Measurements from ENCODE around the gene GRAMD2B. TPM values are rescaled to one million over a fixed set of nuclear protein-coding genes. Genes with fewer than 3 reads are reported as not detected.
"Not testable (repeated sequence)": the region's sequence is repeated elsewhere in the genome, so short reads cannot be mapped to it uniquely, and the experiment has no call there.

Gene GRAMD2B
- total RNA-seq, 1 donor from 2014 or later = 11.2 TPM

DNA sequence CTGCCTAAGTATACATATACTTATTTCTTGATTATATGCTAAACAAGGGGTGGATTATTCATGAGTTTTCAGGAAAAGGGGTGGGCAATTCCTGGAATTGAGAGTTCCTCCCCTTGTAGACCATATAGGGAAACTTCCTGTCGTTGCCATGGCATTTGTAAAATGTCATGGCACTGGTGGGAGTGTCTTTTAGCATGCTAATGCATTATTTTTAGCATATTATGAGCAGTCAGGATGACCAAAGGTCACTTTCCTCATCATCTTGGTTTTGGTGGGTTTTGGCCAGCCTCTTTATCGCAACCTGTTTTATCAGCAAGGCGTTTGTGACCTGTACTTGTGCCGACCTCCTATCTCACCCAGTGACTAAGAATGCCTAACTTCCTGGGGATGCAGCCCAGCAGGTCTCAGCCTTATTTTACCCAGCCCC lies 90.9 kb downstream of the GRAMD2B start:
- DNase-seq = no peak

DNA sequence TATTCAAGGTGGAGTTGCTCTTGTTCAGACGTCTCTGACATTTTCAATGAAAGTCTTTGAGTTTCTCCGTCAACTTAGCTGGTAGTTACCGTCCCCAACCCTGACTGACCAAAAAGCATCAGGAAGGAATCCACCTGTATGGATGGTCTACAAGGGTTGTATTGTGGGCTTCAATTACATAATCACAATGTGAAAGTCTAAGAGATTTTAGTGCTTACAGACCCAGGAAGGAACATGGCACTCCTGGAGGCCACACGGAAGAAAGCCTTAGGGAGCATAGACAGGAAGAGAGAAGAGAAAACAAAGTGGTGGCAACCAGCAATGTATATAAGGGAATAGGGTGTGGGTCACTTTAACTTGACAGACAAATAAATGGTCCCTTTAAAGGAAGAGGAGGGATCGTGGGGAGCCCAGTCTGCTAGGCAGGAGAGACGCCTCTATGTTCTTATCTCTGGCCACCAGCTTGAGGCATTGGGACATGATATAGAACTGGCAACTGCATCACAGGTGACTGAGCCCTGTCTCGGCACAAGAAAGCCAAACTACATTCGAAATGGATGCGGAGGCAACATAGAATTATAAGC lies 91.4 kb downstream of the GRAMD2B start:
- no peak for DNase-seq

DNA sequence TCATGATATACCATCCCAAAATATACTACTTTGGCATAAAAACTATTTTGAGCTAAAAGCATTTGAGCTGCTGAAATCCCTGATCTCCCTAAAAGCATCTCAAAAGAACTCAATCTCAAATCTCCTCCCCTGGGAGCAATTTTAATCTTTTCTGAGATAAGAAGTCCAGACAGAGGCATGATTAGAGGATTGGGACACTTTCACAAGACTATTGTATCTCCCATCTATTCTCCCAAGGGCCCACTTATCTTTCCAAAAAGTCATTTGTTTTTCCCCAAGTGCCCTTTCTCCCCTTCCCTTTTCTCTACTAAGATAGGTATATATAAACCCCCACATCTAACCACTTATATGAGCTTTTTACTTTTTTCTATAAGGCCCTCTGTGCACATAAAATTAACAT lies 92.1 kb downstream of the GRAMD2B start:
- DNase-seq = no peak

DNA sequence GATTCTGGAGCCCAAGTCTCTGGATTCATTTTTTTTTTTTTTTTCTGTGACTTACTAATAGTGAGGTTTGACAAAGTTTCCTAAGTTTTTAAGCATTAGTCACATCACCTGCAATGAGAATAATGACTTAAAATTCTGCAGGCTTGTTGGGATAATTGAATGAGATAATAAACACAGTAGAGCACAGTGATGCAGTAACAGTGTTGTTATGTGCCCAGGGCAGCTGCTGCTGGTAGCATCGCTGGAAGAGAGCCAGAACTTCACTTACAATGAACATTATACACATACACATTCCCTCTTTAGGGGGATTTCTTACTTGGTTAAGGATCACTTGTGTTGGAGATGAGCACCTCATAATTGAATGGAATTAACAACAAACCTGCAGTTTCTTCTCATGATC lies 92.9 kb downstream of the GRAMD2B start:
- DNase-seq = no peak

DNA sequence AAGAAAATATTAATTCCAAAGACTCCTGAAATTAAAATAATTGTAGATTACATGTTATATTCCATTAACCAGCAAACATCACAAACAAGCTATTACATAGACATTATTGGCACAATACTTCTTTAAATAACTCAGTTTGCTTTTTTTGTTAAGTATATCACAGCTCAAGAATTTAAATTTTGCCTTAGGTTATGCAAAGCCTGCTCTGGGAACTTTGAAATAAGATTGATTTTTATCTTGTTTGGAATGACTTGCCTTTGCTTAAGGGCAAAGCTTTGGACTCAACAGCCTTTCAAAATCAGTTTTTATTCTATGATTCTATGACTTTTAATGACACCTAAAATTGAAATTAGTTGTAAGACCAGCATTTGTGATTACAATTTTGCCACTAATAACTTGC lies 93.6 kb downstream of the GRAMD2B start:
- DNase-seq = no peak

DNA sequence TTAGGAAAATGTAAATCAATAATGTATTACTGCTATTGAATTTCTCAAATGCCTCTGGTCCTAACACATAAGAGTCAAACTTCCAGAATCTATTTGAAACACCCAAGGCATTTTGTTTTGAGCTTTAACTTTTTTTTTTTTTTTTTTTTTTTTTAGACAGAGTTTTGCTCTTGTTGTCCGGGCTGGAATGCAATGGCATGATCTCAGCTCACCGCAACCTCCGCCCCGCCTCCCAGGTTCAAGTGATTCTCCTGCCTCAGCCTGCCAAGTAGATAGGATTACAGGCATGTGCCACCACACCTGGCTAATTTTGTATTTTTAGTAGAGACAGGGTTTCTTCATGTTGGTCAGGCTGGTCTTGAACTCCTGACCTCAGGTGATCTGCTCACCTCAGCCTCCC lies 96.0 kb downstream of the GRAMD2B start:
- not testable (repeated sequence) for DNase-seq

DNA sequence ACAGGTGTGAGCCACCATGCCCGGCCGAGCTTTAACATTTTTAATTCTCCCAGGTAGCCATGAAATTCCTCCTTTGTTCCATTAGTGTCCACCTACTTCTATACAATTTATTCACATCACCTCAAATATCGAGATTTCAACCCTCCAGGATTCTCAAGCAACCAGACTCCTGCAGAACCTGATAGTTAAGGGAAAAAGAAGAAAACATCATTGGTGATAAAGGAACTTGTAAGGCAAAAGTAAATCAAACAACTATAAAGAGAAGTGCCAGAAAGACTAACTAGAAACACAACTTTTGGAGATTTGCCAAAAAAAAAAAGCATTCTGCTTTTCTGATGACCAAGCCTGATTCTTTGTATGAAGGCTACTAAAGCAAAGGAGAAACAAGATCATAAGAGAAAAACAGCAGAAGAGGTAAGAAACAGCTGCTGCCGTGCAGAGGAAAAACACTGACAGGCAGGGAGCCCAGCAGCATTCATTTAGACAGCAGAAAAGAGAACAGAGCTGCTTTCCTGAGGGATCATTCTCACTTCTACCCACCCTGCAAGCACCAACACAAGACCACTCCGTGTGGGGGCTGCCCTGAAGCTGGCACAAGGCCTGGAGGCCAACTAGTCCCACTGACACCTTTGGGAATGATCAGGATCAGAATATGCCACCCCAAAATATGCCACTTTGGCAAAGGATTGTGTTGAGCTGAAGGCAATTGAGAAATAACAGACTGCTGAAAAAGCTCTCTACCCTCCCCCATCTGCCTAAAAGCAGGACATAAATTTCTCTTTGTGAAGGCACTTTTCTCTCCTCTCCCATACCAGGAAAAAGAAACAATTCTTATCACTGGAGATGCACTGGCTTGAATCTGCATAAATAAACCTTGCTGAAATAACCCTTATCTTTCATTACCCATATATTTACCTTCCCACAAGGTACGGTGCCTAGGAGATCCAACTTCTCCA lies 96.7 kb downstream of the GRAMD2B start:
- peak; percentile 55 for DNase-seq

DNA sequence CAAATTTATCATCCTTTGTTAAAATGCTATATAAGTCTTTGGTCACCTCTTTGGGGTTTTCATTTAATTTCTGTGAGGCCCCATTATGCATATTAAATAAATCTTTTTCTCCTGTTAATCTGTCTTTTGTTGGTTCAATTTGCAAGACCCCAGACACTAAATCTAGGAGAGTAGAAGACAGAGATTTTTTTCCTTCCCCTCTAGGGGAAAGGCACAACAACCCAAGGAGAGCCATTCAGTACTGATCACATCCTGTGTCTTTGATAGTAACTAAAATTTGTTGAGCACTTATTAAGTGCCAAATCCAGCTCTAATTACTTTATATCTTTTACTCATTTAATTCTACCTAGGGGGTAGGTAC lies 97.4 kb downstream of the GRAMD2B start:
- DNase-seq = no peak

DNA sequence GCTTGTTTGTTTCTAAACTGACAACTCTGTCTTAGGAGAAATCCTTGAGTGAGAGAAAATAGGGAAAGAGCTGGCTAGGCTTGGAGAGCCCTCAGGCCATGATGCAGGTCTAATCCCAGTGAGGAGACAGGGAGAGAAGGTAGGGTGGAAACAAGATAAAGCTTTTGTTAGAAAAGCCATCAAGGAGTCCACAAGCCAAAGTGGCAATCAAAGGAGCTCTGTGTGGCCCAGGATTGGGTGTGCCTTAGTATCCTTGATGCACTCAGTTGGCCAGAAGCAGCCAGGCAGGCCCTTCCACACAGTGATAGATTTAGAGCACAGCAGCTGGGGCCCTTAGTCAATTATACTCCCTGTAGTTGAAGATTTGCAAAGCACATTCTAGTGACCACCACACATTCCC lies 97.9 kb downstream of the GRAMD2B start:
- DNase-seq = no peak

DNA sequence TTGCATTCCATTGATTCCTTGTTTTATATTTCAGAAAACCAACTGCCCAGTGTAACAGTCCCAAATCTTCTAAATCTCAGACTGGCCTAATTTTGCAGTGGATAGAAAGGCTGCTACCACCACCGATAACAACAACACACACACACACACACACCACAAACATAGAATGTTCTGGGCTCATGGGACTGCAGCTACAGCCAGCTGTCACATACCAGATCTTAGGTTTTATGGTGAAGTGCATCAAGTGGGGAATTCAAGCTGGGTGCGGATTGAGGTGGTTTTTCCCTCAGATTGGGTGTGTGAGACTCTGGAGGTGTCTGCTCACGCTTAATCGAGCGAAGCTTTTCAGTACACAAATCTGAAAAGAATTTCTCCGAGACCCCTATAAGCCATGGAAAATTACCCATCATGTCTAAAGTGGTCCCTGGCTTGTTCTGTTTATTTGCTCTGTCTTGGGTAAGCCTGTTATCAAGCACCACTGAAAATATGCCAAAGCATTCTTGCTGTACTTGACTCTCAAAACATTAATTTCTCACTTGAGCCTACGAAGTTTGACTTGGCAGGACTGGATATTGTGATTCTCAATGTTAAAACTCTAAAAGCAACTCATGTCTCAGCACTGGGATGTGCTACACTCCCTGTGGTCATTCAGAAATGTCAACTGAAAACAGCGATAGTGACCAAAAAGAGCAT lies 100.8 kb downstream of the GRAMD2B start:
- no peak for DNase-seq

DNA sequence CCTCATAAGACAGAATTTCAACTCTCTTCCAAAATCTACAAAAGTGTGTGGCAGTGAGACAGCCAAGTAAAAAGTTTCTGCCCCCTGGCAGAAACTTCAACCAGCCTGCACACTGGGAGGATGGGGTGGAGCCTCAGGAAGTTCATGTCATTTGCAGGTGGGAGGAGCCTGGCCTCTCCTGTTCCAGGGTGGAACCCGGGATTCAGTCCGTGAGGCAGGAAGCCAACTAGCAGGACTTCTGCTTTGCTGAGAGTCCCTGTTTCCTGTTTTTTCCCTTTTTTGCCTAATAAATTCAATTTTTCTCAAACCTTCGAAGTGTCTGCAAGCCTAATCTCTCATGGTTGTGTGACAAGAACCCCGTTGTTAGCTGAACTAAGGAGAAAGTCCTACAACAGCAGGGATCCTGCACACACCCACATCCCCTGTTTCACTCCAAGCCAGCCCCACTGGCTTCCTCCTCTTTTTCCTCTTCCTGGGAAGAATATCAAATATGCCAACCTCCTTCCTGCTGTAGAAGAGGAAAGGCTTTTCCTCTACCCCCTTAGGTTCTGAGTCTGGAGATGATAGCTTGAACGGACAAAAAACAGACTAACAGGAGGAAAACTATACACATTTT lies 102.5 kb downstream of the GRAMD2B start:
- no peak for DNase-seq

DNA sequence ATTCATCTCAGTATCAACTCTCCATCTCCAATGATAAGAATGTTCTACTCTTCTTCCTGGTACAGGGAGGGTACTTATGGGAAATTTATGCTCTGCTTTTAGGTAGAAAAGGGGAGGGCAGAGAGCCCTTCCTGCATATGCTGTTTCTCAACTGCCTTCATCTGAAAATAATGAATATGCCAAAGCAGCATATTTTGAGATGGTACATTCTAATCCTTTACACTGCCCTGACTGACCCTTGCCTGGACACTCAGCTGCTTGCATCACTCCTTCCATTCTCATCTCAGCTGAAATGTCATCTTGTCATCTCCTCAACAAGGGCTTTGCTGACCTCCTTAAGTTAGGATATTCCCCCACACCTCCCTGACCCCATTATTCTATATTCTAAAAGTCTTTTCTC lies 103.3 kb downstream of the GRAMD2B start:
- DNase-seq = no peak

DNA sequence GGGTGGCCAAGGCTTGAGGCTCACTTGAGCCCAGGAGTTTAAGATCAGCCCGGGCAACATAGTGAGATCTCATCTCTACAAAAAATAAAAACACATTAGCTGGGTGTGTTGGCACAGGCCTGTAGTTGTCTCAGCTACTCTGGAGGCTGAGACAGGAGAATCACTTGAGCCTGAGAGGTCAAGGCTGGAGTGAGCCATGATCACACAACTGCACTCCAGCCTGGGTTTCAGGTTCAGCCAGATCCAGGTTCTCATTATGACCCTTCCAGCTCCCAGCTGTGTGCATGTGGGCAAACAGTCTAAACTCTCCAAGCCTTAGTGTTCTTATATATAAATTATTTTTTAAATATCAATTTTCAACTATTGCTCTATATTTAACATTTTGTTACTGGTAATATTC lies 103.9 kb downstream of the GRAMD2B start:
- no peak for DNase-seq

DNA sequence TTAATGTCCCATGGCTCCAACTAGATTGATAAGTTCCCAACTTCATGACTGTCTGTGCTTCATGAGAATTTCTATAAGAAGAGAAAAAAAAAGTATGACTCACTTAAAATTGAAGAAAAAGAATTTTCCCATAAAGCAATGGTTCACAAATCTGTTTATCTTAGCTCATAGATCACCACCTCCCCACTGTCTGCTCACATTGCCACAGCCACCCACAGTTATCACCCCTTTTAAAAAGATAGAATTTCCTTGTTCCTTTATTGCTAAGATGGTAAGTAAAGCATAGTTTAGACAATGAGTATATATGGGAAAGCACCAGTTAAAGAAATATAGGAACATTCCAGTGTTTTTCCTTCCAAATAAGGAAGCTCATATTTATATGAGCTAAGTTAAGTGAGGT lies 104.7 kb downstream of the GRAMD2B start:
- no peak for DNase-seq

DNA sequence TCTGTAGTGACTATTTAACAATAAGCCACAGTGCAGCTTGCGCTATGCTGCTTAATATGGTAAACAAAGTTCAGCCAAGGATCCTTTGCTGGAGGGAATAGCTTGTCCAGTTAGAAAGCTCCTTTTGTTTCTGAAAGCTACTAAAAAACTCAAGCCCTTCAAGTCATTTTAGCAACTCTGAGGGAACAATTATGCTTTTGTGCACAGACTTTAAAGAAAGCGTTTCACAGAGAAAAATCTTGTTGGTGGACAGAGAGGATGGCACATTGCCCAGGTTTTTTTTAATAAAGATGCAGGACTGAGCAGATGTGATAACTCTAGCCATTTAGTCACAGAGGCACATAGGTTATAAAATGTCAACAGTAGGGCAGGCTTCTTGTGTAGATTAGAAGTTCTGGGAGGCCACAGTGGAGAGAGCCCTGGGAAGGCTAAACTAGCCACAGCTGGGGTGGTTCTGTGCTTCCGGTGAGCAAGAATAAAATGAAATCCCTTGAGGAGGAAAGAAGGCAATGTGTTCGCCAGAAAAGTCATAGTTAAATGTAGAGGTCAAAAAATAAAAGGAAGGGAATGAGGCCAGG lies 108.4 kb downstream of the GRAMD2B start:
- DNase-seq = no peak

DNA sequence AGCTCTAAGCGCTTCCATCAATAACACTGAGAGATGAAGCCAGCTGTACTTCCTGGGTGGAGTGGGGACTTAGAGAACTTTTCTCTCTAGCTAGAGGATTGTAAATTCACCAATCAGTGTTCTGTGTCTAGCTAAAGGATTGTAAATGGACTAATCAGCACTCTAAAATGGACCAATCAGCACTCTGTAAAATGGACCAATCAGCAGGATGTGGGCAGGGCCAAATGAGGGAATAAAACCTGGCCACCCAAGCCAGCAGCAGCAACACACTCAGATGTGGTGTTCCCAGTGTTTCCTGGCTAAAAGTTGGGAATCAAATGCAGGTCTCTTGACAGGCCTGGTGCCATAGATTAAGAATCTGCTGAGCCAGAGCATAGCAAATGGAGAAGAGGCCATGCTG lies 111.3 kb downstream of the GRAMD2B start:
- DNase-seq = no peak

DNA sequence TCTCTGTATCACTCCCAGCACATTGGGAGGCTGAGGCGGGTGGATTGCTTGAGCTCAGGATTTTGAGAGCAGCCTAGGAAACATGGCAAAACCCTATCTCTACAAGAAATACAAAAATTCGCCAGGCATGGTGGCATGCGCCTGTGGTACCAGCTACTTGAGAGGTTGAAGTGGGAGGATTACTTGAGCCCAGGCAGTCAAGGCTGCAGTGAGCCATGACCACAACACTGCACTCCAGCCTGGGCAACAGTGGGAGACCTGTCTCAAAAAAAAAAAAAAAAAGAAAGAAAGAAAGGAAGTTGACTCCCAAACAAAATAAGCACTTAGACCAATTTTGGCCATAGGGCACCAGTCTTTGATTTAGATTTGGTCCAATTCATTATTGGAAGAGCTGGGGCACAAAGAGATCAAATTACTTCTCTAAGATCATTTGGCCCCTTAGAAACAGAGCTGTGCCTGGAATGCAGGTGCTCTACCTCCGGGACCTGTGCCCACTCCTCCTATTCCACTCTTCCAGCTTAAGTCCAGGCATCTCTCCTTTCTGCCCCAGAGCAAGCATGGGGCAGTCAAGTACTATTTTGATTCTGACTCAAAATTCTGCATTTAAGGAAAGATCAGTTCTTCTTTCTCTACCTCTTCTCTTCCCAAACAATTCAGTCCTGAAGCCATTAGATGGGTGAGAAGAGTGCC lies 112.8 kb downstream of the GRAMD2B start:
- DNase-seq = no peak

DNA sequence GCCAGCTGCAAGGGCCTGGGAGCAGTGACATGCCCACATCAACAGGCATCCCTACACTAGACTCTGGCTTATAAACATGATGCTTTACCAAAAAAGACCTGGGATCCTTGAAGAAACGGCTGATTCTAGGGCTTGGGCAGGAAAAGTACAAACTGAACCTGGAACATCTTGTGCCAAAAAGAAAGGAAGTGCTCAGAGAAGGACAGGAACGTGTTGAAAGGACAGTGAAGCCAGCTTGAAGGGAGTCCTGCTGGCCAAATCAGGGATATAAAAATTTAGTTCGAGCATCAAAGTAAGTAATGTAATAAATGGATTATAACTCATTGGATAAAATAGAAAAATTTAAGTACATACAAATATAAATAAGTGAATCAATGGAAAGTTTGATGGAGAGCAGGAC lies 113.7 kb downstream of the GRAMD2B start:
- no peak for DNase-seq

DNA sequence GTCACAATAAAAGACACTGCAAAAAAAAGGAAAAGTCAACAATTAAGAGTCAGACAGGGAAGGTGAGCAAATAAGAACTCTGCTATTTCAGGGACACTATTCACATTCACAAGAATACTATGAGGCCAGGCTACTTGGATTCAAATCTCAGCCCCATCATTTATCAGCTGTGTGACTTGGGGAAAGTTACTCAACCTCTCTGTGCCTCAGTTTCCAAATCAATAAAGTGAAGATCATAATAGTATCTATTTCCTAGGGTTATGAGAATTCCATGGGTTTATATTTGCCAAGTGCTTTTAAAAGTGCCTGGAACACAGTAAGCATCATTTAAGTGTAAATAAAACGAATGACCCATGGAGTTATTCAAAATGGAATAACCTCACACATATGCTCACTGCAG lies 115.4 kb downstream of the GRAMD2B start:
- DNase-seq = no peak

DNA sequence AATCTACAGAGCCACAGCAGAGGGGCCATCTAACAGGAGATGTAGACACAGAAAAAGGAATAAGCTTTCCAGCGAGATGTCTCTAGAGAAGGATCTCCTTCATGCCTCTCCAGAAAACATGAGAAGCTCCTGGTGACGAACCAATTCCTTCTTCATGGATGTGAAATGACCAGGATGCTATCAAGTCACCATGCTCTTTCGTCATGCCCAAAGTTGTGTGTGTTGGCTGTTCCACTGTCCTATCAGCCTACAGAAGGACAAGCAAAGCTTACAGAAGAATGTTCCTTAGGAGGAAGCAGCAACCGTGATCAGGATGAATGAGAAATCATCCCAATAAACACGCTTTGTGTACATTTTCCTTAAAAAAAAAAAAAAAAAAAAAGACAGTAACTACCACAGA lies 117.4 kb downstream of the GRAMD2B start:
- no peak for DNase-seq

DNA sequence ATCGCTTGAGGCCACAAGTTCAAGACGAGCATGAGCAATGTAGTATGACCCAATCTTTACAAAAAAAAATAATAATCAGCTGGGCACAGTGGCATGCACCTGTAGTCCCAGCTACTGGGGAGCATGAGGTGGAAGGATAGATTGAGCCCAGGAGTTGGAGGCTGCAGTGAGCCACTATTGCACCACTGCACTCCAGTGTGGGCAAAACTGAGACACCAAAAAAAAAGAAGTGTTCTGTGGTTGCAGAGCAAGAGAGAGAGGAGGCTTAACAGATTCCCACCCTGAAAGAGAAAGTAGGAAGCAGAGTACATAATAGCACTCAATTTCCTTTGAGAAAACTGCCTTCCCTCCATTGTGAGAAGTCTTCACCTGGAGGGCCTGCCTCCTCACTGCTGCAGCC lies 119.2 kb downstream of the GRAMD2B start:
- DNase-seq = no peak

DNA sequence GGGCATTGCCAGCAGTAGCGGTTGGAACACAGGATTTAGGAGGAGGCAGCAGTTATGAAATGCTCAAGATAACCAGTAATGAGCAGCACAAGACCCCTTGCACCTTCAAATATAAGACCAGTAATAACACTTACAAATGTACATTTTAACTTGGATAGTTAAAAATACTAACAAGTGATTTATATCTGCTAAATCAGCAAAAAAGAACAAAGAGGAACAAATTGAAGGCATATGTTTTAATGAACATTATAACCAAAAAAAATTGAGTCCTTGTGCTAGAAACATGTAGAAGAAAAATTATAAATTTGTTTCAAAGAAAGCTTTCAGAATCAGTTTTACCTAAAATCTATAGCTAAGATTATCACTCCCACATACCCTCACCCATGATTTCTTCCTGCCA lies 119.8 kb downstream of the GRAMD2B start:
- DNase-seq = no peak
